Lower lobe of right lung (tissue), 2 donors: ENCODE results near the gene PHF2. TPM values are rescaled to one million over a fixed set of nuclear protein-coding genes. Genes with fewer than 3 reads are reported as not detected.

ENCODE experiments used
- ATAC-seq, 2 donors: fragments of 200-7000 bp; cut with Tn5 transposase; one replicate each; pipeline ENCODE4 v1.9.1; 2020 to 2022; ENCODE audit warnings: mild to moderate bottlenecking in 2 of 2, moderate library complexity in 2 of 2
- DNase-seq: peaks from one replicate; pipeline ENCODE4 v3.0.0-alpha.2; 2020
- H3K27ac ChIP-seq: fragments of 200-600 bp; one replicate; pipeline ENCODE4 v1.8.0; 2022
- H3K27me3 ChIP-seq: fragments of 200-600 bp; one replicate; pipeline ENCODE4 v1.8.0; 2022; ENCODE audit warnings: low read depth
- H3K36me3 ChIP-seq: fragments of 200-600 bp; one replicate; pipeline ENCODE4 v1.8.0; 2022; ENCODE audit warnings: mild to moderate bottlenecking
- H3K4me1 ChIP-seq: fragments of 200-600 bp; one replicate; pipeline ENCODE4 v1.8.0; 2022
- H3K4me3 ChIP-seq: fragments of 200-600 bp; one replicate; pipeline ENCODE4 v1.8.0; 2022; ENCODE audit warnings: mild to moderate bottlenecking
- H3K9me3 ChIP-seq: fragments of 200-600 bp; one replicate; pipeline ENCODE4 v1.8.0; 2022
- CTCF ChIP-seq: fragments of 200-600 bp; IDR thresholded peaks from one replicate; pipeline ENCODE4 v1.8.0; 2022; ENCODE audit warnings: antibody characterized with exemption, mild to moderate bottlenecking
- intact Hi-C: fragments of 100-400 bp; cut with DNase I; formaldehyde crosslinking; loops from one replicate; pipeline ENCODE4 v1.11.0; 2022
- total RNA-seq: library from RNA; stranded (reverse); fragmentation: NEBNext Ultra II Directional; extraction: Animal tissue kit (Norgen Biotek cat#: 25700); gene quantifications from one replicate; pipeline ENCODE4 v1.2.1, GENCODE V29; 2021
- donor health status: DM: no; HTN: yes; CAD: no; lungs with severe emphysema.

The PHF2 gene
- total RNA-seq, 1 donor from 2014 or later: 39.1 TPM

DNA sequence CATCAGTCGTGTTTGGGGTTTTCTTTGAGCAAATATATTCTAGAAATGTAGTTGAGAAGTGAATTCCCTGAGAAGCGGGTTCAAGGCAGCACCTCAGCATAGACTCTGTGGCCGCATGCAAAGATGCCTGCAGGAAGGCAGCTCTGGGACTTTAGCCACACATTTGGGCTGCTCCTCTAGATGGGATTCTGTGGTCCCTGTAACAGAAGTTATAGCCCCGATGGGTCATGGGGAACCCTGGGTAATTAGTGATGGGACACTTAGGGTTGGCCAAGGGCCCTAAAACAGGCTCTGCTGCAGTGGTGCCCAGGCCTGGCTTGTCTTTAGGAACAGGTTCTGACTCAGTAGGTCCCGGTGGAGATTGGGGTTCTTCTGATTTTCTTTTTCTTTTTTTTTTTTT is 36.8 kb downstream of the PHF2 start:
- Histone ChIP-seq H3K4me3 (no peak overlapping the region), H3K27me3 (no peaks in the 10 kb centered on the region), H3K27ac (no peak overlapping the region), H3K9me3 (peaks cover 20% of the 10 kb centered on the region), H3K36me3 (no peaks in the 10 kb centered on the region), H3K4me1 (peaks cover 15% of the 10 kb centered on the region)
- intact Hi-C loops: no loop called here
- DNase-seq (no peak), ATAC-seq (no peak)
- no peak for TF ChIP-seq CTCF

DNA sequence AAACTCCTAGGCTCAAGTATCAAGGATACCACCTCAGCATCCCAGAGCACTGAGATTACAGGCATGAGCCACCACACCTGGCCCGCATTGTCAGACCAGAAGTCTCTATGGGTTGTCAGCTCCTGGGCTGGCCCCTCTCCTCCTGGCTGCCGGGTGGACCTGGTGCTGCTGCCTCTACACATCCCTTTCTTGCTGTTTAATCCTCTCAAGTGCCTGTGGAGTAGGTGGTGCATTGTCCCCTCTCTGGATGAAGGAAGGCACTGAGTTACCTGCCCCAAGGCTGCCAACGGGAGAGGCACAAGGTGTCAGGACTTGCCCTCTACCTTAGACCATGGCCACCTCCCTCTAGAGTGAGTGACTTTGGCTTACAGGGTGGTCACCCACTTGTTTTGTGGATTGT is 37.4 kb downstream of the PHF2 start:
- no peak for TF ChIP-seq CTCF
- no peaks in the 10 kb centered on the region for H3K36me3 ChIP-seq
- ATAC-seq (no peak), DNase-seq (no peak)
- peaks cover 20% of the 10 kb centered on the region for H3K9me3 ChIP-seq
- peaks cover 15% of the 10 kb centered on the region for H3K4me1 ChIP-seq
- H3K4me3 ChIP-seq: no peak overlapping the region
- intact Hi-C loops: no loop called here
- H3K27ac ChIP-seq: no peak overlapping the region
- H3K27me3 ChIP-seq: no peaks in the 10 kb centered on the region

DNA sequence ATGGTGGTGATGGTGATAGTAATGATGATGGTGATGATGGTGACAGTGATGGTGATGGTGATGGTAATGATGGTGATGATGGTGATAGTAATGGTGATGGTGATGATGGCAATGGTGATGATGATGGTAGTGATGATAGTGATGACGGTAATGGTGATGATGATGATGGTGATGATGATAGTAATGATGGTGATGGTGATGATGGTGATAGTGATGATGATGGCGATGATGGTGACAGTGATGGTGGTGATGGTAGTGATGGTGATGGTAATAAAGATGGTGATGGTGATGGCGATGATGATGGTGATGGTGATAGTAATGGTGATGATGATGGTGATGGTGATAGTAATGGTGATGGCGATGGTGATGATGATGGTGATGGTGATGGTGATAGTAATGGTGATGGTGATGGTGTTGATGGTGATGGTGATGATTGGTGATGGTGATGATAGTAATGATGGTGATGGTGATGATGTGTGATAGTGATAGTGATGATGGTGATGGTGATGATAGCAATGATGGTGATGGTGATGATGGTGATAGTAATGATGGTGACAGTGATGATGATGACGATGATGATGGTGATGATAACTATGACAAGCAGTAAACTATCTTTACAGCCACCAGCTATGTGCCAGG is 38.6 kb downstream of the PHF2 start:
- no peak for TF ChIP-seq CTCF
- ATAC-seq (no peak), DNase-seq (no peak)
- H3K36me3 ChIP-seq: no peaks in the 10 kb centered on the region
- peaks cover 21% of the 10 kb centered on the region for H3K4me1 ChIP-seq
- no peak overlapping the region for H3K4me3 ChIP-seq
- no peak overlapping the region for H3K27ac ChIP-seq
- peaks cover 9% of the 10 kb centered on the region for H3K9me3 ChIP-seq
- intact Hi-C loops: no loop called here
- no peaks in the 10 kb centered on the region for H3K27me3 ChIP-seq

- DNase-seq: no peak
- no peaks in the 10 kb centered on the region for H3K36me3 ChIP-seq
- no peak for TF ChIP-seq CTCF
- no peak overlapping the region for H3K27ac ChIP-seq
- intact Hi-C loops: no loop called here
- H3K4me1 ChIP-seq: peaks cover 30% of the 10 kb centered on the region
- no peak for ATAC-seq
- no peaks in the 10 kb centered on the region for H3K27me3 ChIP-seq
- H3K9me3 ChIP-seq: no peaks in the 10 kb centered on the region
- H3K4me3 ChIP-seq: no peak overlapping the region
Measured at GRCh38 chr9:93616044-93616443, 39.7 kb downstream of the PHF2 start.

DNA sequence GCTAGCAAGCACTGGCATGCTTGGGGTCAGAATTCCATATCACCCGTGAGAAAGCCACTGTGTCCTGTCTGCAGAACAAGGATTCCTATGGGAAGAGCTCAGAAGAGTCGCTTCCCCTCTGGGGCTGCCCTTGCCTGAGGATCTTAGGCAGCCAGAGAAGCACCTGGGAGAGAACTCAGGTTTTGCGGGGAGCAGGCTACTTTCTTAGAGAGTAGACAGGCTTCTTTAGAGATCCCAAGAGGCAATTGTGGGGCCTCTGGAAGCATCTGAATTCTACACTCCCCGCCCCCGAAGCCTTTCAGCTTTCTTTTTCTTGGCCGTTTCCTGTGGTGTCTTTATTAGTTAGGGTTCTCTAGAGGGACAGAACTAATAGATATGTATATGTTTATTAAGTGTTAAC is 40.9 kb downstream of the PHF2 start:
- no peaks in the 10 kb centered on the region for H3K27me3 ChIP-seq
- ATAC-seq (no peak), DNase-seq (no peak)
- intact Hi-C loops: no loop called here
- TF ChIP-seq CTCF: no peak
- no peak overlapping the region for H3K4me3 ChIP-seq
- H3K4me1 ChIP-seq: peaks cover 25% of the 10 kb centered on the region
- H3K27ac ChIP-seq: no peak overlapping the region
- H3K36me3 ChIP-seq: no peaks in the 10 kb centered on the region
- no peaks in the 10 kb centered on the region for H3K9me3 ChIP-seq
